HG03066 (cell line): ENCODE results near the gene RALGAPA2.

ENCODE experiments used
- ATAC-seq: cut with Tn5 transposase; IDR thresholded peaks from one replicate; pipeline ENCODE4 v1.9.1; 2021; ENCODE audit warnings: low read depth; ENCODE audit not compliant: unreplicated experiment

RALGAPA2 gene

GRCh38 chr20:20712474-20713243, at the start of gene RALGAPA2:
Gene RALGAPA2, minus strand, starts transcription at chr20:20712644. Its CDS starts 164 bp downstream, at chr20:20712480.
- ATAC-seq: peak; percentile 94

- ATAC-seq: no peak
Observed at GRCh38 chr20:20761301-20761700, 48.9 kb upstream of the RALGAPA2 start.

GRCh38 chr20:20759132-20759531, 46.7 kb upstream of the RALGAPA2 start:
- ATAC-seq: no peak

GRCh38 chr20:20755674-20756319, 43.4 kb upstream of the RALGAPA2 start:
- ATAC-seq: no peak

- ATAC-seq: no peak
Observed at GRCh38 chr20:20755231-20755630, 42.8 kb upstream of the RALGAPA2 start.

- ATAC-seq: no peak
Observed at GRCh38 chr20:20754714-20755113, 42.3 kb upstream of the RALGAPA2 start.

- ATAC-seq: no peak
Observed at GRCh38 chr20:20752712-20753111, 40.3 kb upstream of the RALGAPA2 start.

- no peak for ATAC-seq
Observed at GRCh38 chr20:20747298-20747697, 34.9 kb upstream of the RALGAPA2 start.

- ATAC-seq: no peak
Observed at GRCh38 chr20:20744170-20744725, 31.8 kb upstream of the RALGAPA2 start.

GRCh38 chr20:20743511-20744169, 31.2 kb upstream of the RALGAPA2 start:
- peak; percentile 58 for ATAC-seq

- no peak for ATAC-seq
Observed at GRCh38 chr20:20741087-20742045, 28.9 kb upstream of the RALGAPA2 start.

GRCh38 chr20:20740541-20740940, 28.1 kb upstream of the RALGAPA2 start:
- ATAC-seq: no peak

- no peak for ATAC-seq
Observed at GRCh38 chr20:20737158-20737557, 24.7 kb upstream of the RALGAPA2 start.

GRCh38 chr20:20736303-20736702, 23.9 kb upstream of the RALGAPA2 start:
- ATAC-seq: no peak

GRCh38 chr20:20734475-20734948, 22.1 kb upstream of the RALGAPA2 start:
- ATAC-seq: peak; percentile 42

- no peak for ATAC-seq
Observed at GRCh38 chr20:20733943-20734342, 21.5 kb upstream of the RALGAPA2 start.

- no peak for ATAC-seq
Observed at GRCh38 chr20:20732641-20733040, 20.2 kb upstream of the RALGAPA2 start.

- no peak for ATAC-seq
Observed at GRCh38 chr20:20731945-20732296, 19.5 kb upstream of the RALGAPA2 start.

GRCh38 chr20:20731000-20731944, 18.8 kb upstream of the RALGAPA2 start:
- ATAC-seq: no peak
